Esophagus muscularis mucosa (tissue), 4 donors: Measurements from ENCODE around the gene ZRSR2. TPM values are rescaled to one million over a fixed set of nuclear protein-coding genes. Genes with fewer than 3 reads are reported as not detected.
A peak's percentile ranks its signal among the peaks of the same experiment; 100 is the strongest.

ENCODE experiments used
- DNase-seq: peaks from one replicate; pipeline ENCODE4 v3.0.0-alpha.2; 2017; ENCODE audit errors: extremely low spot score
- H3K27ac ChIP-seq, 4 donors: fragments of 200-600 bp; sonication (generic); replicated peaks in 1 of 4; 1 replicate in 3 of 4; 2 replicates in 1 of 4; pipeline ENCODE4 v1.5.1; 2016 to 2019; ENCODE audit warnings: mild to moderate bottlenecking in 1 of 4
- H3K27me3 ChIP-seq, 4 donors: fragments of 200-600 bp; sonication (generic); one replicate each; pipeline versions ENCODE4 v1.5.1 to v1.6.0; 2016 to 2019
- H3K36me3 ChIP-seq, 4 donors: fragments of 200-600 bp; sonication (generic); one replicate each; pipeline ENCODE4 v1.5.1; 2016 to 2019
- H3K4me1 ChIP-seq, 4 donors: fragments of 200-600 bp; sonication (generic); one replicate each; pipeline ENCODE4 v1.5.1; 2016 to 2019
- H3K4me3 ChIP-seq, 4 donors: fragments of 200-600 bp; sonication (generic); 1 replicate in 2 of 4; 2 replicates in 2 of 4; pipeline ENCODE4 v1.5.1; 2016 to 2019; ENCODE audit warnings: mild to moderate bottlenecking in 4 of 4, moderate library complexity in 1 of 4
- H3K9me3 ChIP-seq, 4 donors: fragments of 200-600 bp; sonication (generic); 1 replicate in 3 of 4; 2 replicates in 1 of 4; pipeline ENCODE4 v1.5.1; 2016 to 2019
- EP300 ChIP-seq: sonication (generic); formaldehyde crosslinking; IDR thresholded peaks from one replicate; pipeline ENCODE4 v1.6.1; 2017; ENCODE audit warnings: antibody characterized with exemption
- POLR2A ChIP-seq: fragments of 450-650 bp; IDR thresholded peaks from one replicate; pipeline ENCODE4 v1.6.1; 2017; ENCODE audit warnings: antibody characterized with exemption, moderate library complexity, mild to moderate bottlenecking, low read depth
- POLR2AphosphoS5 ChIP-seq, 2 donors: sonication (generic); formaldehyde crosslinking; IDR thresholded peaks; one replicate each; pipeline ENCODE4 v1.6.1; 2017; ENCODE audit warnings: antibody characterized with exemption in 2 of 2
- WGBS: methylation state at CpG from one replicate; pipeline ENCODE4 v1.1.5; 2018; 5-methylcytosine and 5-hydroxymethylcytosine counted together
- intact Hi-C: fragments of 100-400 bp; cut with DNase I; formaldehyde crosslinking; loops from one replicate; pipeline ENCODE4 v1.15.1; 2023
- total RNA-seq, 4 donors: library from RNA; depleted of rRNA; stranded (reverse); fragments of >200 nt; gene quantifications; one replicate each; pipeline versions ENCODE4 v1.1.0 to v1.2.1, GENCODE V29; 2016
- TF ChIP-seq, protein P1 (sequence below), 3 experiments: fragments of 200-600 bp in 2 of 3; fragments of 450-650 bp in 1 of 3; sonication (generic) in 2 of 3; IDR thresholded peaks; one replicate each; pipeline ENCODE4 v1.5.1; 2017 to 2019; ENCODE audit warnings: antibody characterized with exemption in 3 of 3, mild to moderate bottlenecking in 2 of 3, moderate library complexity in 1 of 3

Gene ZRSR2
- total RNA-seq, 4 donors from 2014 or later: 7.0 to 12.4 (median 9.0) TPM

DNA sequence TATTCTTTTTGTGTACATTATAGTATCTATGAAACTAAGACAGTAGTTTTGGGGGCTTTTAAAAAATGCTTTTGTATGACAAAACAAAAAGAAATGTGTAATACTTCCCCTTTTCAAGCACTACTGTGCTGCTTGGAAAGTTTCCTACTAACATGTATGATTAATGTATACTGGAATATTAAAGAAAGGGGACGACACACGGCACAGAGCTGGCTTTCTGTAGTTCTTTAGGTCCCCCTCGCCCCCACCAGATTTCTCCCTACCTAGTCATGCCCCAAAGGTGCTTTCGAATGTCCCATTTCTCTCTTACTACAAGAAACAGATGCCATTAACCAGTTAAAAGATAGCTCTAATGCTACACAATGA is 65.9 kb downstream of the ZRSR2 start:
- no peak for TF ChIP-seq POLR2A
- no peak for TF ChIP-seq EP300
- TF ChIP-seq POLR2AphosphoS5 (IDR thresholded peaks at IDR 0.05): no peak
- TF ChIP-seq, protein P1, sequence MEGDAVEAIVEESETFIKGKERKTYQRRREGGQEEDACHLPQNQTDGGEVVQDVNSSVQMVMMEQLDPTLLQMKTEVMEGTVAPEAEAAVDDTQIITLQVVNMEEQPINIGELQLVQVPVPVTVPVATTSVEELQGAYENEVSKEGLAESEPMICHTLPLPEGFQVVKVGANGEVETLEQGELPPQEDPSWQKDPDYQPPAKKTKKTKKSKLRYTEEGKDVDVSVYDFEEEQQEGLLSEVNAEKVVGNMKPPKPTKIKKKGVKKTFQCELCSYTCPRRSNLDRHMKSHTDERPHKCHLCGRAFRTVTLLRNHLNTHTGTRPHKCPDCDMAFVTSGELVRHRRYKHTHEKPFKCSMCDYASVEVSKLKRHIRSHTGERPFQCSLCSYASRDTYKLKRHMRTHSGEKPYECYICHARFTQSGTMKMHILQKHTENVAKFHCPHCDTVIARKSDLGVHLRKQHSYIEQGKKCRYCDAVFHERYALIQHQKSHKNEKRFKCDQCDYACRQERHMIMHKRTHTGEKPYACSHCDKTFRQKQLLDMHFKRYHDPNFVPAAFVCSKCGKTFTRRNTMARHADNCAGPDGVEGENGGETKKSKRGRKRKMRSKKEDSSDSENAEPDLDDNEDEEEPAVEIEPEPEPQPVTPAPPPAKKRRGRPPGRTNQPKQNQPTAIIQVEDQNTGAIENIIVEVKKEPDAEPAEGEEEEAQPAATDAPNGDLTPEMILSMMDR (IDR thresholded peaks at IDR 0.05): no peak
- peak overlapping the region; percentile 88 to 96 (median 95) for H3K27ac ChIP-seq
- H3K4me3 ChIP-seq: peak overlapping the region in 1 of 4 donors; percentile 80
- intact Hi-C loops: loop anchor here (10.0 kb wide), 3 partner anchors 171 to 1019 kb away; partner anchors contain the start of genes CTPS2, RBBP7 and SYAP1
- no peak for DNase-seq
- H3K9me3 ChIP-seq: no peaks in the 10 kb centered on the region
- H3K36me3 ChIP-seq: no peaks in the 10 kb centered on the region
- H3K27me3 ChIP-seq: no peaks in the 10 kb centered on the region
- 27% methylated on average over 4 of the region's 4 CpGs for WGBS
- H3K4me1 ChIP-seq: peaks cover 10 to 28% (median 20%) of the 10 kb centered on the region in 4 donors

DNA sequence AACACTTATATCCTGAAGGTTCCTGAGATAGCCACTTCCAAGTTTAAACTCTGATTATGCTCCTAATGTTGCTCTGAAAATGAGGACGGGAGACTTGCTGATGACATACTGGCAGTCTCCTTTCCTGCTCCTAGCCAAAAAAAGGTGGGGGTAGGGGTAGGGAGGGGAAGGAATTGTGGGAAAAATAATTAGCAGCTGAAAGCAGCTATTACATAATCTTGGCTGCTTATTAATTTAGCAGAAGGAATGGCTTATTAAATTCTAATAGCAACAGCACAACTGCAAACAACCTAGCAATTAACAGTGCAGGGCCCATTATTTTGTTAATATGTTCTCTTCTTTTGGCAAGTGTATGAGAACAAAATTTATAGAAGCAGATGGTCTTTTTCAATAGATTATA is 66.4 kb downstream of the ZRSR2 start:
- no peak for DNase-seq
- H3K4me1 ChIP-seq: peaks cover 9 to 28% (median 18%) of the 10 kb centered on the region in 4 donors
- H3K27me3 ChIP-seq: no peaks in the 10 kb centered on the region
- no peaks in the 10 kb centered on the region for H3K36me3 ChIP-seq
- TF ChIP-seq POLR2A: no peak
- no peak for TF ChIP-seq POLR2AphosphoS5 (IDR thresholded peaks at IDR 0.05)
- TF ChIP-seq EP300: no peak
- TF ChIP-seq, protein P1 (IDR thresholded peaks at IDR 0.05): no peak
- no peak overlapping the region for H3K4me3 ChIP-seq
- intact Hi-C loops: loop anchor here (10.0 kb wide), 3 partner anchors 172 to 1018 kb away; partner anchors contain the start of genes CTPS2, RBBP7 and SYAP1
- peak overlapping the region; percentile 88 to 96 (median 95) for H3K27ac ChIP-seq
- 17% methylated on average over 1 of the region's 1 CpG for WGBS
- no peaks in the 10 kb centered on the region for H3K9me3 ChIP-seq

DNA sequence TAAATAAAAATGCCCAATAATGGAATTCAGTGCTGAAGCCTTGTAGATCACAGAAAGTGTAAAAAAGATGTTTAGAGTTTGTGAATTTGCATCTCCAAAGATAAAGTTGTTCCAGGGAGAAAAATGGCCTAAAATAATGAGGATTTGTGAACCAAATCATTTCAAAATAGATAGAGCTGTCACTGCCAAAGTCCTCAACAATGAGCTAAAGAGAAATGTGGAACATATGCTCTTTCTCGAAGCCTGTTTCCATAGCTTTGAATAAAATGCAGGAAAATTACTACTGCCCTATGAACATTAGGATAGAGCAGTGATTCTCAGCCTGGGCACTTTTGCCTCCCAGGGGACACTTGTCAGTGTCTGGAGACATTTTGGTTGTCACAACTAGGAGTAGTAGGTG is 67.8 kb downstream of the ZRSR2 start:
- Histone ChIP-seq H3K4me1 (peaks cover 9 to 28% (median 12%) of the 10 kb centered on the region in 4 donors), H3K27me3 (no peaks in the 10 kb centered on the region), H3K4me3 (no peak overlapping the region), H3K36me3 (no peaks in the 10 kb centered on the region), H3K9me3 (no peaks in the 10 kb centered on the region), H3K27ac (no peak overlapping the region)
- intact Hi-C loops: loop anchor here (10.0 kb wide), 3 partner anchors 173 to 1017 kb away; partner anchors contain the start of genes CTPS2, RBBP7 and SYAP1
- TF ChIP-seq POLR2AphosphoS5 (IDR thresholded peaks at IDR 0.05): no peak
- TF ChIP-seq EP300: no peak
- TF ChIP-seq, protein P1 (IDR thresholded peaks at IDR 0.05): no peak
- TF ChIP-seq POLR2A: no peak
- DNase-seq: no peak
- WGBS: 77% methylated on average over 1 of the region's 1 CpG

DNA sequence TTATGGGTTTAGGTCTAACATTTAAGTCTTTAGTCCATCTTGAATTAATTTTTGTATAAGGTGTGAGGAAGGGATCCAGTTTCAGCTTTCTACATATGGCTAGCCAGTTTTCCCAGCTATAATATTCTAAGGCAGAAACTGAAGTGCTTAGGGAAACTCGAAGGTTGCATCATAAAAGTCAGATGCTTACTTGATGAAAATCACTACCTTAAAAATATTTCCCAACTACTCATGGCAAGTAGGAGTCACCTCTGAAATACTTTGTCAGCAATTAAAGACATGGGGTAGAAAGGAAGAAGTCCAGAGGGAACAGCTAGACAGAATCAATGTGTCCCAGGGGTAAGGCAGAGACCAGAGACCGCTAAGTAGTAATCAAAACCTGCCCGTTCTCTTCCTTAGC is 70.6 kb downstream of the ZRSR2 start:
- no peak for DNase-seq
- TF ChIP-seq EP300 (no peak), POLR2A (no peak), POLR2AphosphoS5 (IDR thresholded peaks at IDR 0.05) (no peak)
- TF ChIP-seq, protein P1 (IDR thresholded peaks at IDR 0.05): no peak
- Histone ChIP-seq H3K36me3 (no peaks in the 10 kb centered on the region), H3K9me3 (no peaks in the 10 kb centered on the region), H3K27me3 (no peaks in the 10 kb centered on the region), H3K4me3 (no peak overlapping the region), H3K4me1 (peaks cover 6 to 22% (median 18%) of the 10 kb centered on the region in 4 donors), H3K27ac (no peak overlapping the region)
- 95% methylated on average over 3 of the region's 3 CpGs for WGBS
- intact Hi-C loops: no loop called here

- 56% methylated on average over 3 of the region's 3 CpGs for WGBS
- no peak for TF ChIP-seq POLR2AphosphoS5 (IDR thresholded peaks at IDR 0.05)
- H3K4me1 ChIP-seq: peaks cover 0 to 13% (median 9%) of the 10 kb centered on the region in 4 donors
- H3K36me3 ChIP-seq: no peaks in the 10 kb centered on the region
- no peak for DNase-seq
- no peak overlapping the region for H3K4me3 ChIP-seq
- no peaks in the 10 kb centered on the region for H3K9me3 ChIP-seq
- intact Hi-C loops: no loop called here
- no peaks in the 10 kb centered on the region for H3K27me3 ChIP-seq
- H3K27ac ChIP-seq: peak overlapping the region; percentile 7 to 39 (median 20)
Measured at GRCh38 chrX:15864023-15864422, 73.7 kb downstream of the ZRSR2 start.
